CD8-positive, alpha-beta memory T cell (primary cell): ENCODE data around the gene ZDHHC14. TPM values are rescaled to one million over a fixed set of nuclear protein-coding genes. Genes with fewer than 3 reads are reported as not detected.
"Not testable (repeated sequence)": the region's sequence is repeated elsewhere in the genome, so short reads cannot be mapped to it uniquely, and the experiment has no call there.

Experiments
- CTCF ChIA-PET: fragments of 350-600 bp; sonication (Branson Sonifier 250); formaldehyde crosslinking; loops from one replicate; lab custom pipeline; 2021; ENCODE audit warnings: antibody characterized with exemption; lab: Charles Lee
- POLR2A ChIA-PET: fragments of 350-600 bp; sonication (Branson Sonifier 250); formaldehyde crosslinking; loops from one replicate; lab custom pipeline; 2021; ENCODE audit warnings: antibody characterized with exemption; lab: Charles Lee
- DNase-seq, 5 donors: peaks; one replicate each; pipeline versions ENCODE4 v3.0.0 to v3.0.0-alpha.2; 2020 to 2022; ENCODE audit warnings: mixed read lengths in 1 of 5
- H3K27ac ChIP-seq: one replicate; pipeline ENCODE4 v1.7.0; 2013; ENCODE audit warnings: low read depth, mild to moderate bottlenecking, low read length, moderate library complexity
- H3K27me3 ChIP-seq: 2 replicates; pipeline ENCODE4 v1.7.0; 2013; ENCODE audit warnings: low read length, mild to moderate bottlenecking; ENCODE audit not compliant: insufficient read depth, poor library complexity, severe bottlenecking
- H3K36me3 ChIP-seq: 2 replicates; pipeline ENCODE4 v1.7.0; 2013; ENCODE audit warnings: mild to moderate bottlenecking, low read length, moderate library complexity; ENCODE audit not compliant: insufficient read depth
- H3K4me1 ChIP-seq: 2 replicates; pipeline ENCODE4 v1.7.0; 2013; ENCODE audit warnings: mild to moderate bottlenecking, low read length, moderate library complexity; ENCODE audit not compliant: insufficient read depth
- H3K4me3 ChIP-seq: 2 replicates; pipeline ENCODE4 v1.7.0; 2013; ENCODE audit warnings: mild to moderate bottlenecking, low read length
- H3K9me3 ChIP-seq: 2 replicates; pipeline ENCODE4 v1.7.0; 2013; ENCODE audit warnings: mild to moderate bottlenecking, low read length
- H3K27ac Mint-ChIP-seq, 8 donors: one replicate each; pipeline ENCODE4 v1.8.0; 2020 to 2021; ENCODE audit warnings: mixed read lengths in 8 of 8, mild to moderate bottlenecking in 6 of 8, inconsistent platforms in 3 of 8, moderate library complexity in 3 of 8
- H3K27me3 Mint-ChIP-seq, 2 donors: one replicate each; pipeline ENCODE4 v1.8.0; 2020 to 2021; ENCODE audit warnings: mixed read lengths in 2 of 2, mild to moderate bottlenecking in 1 of 2, moderate library complexity in 1 of 2
- H3K36me3 Mint-ChIP-seq, 3 donors: one replicate each; pipeline ENCODE4 v1.8.0; 2020 to 2021; ENCODE audit warnings: mixed read lengths in 3 of 3, inconsistent platforms in 1 of 3, mild to moderate bottlenecking in 1 of 3
- H3K4me1 Mint-ChIP-seq, 3 donors: one replicate each; pipeline ENCODE4 v1.8.0; 2020 to 2021; ENCODE audit warnings: mixed read lengths in 3 of 3, inconsistent platforms in 1 of 3, mild to moderate bottlenecking in 1 of 3
- H3K4me3 Mint-ChIP-seq, 7 donors: one replicate each; pipeline ENCODE4 v1.8.0; 2020 to 2021; ENCODE audit warnings: mixed read lengths in 7 of 7, mild to moderate bottlenecking in 6 of 7, moderate library complexity in 4 of 7, inconsistent platforms in 2 of 7
- H3K9me3 Mint-ChIP-seq, 5 donors: one replicate each; pipeline ENCODE4 v1.8.0; 2020 to 2022; ENCODE audit warnings: mixed read lengths in 5 of 5, mild to moderate bottlenecking in 3 of 5, moderate library complexity in 2 of 5, inconsistent platforms in 1 of 5
- polyA plus RNA-seq: library from polyadenylated mRNA; unstranded; fragments of 300-500 nt; fragmentation: Illumina TruSeq; gene quantifications from one replicate; pipeline ENCODE4 v1.2.3, GENCODE V29; 2021
- total RNA-seq, 2 experiments: library from RNA; stranded (reverse); gene quantifications; one replicate each; pipeline ENCODE4 v1.2.3, GENCODE V29; 2021

Gene ZDHHC14
- total and polyA plus RNA-seq, 3 experiments from 2014 or later, result 4.2 to 8.1 (median 6.3) TPM

DNA sequence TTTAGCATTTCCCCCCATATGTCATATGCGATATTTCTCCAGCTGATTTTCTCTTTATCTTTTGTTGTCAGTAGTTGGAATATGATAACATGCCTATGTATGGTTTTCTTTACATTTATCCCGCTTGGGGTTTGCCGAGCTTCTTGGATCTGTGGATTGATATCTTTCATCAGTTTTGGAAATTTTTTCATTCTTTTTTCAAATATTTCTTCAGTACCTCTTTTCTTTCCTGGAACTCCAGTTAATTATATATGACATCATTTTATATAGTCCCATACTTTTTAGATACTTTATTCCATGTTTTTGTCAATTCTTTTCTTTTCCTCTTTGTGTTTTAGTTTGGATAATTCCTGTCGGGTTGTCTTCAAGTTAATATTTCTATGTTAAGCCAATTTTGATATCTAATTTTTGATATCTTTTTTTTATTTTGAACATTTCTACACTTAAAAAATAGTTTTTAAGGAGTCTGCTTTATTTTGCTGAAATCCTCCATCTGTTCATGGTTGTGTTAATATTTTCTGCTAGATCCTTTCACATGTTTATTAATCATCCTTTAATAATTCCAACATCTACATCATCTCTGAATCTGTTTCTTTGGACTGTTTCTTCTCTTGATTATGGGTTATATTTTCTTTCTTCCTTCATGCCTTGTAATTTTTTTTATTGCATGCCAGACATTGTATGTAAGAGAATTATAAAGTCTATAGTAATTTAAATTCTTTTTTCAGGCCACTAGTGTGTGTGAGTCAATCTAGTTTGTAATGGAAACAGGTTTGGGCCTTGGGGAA lies 9.5 kb downstream of the ZDHHC14 start:
- Mint-ChIP-seq H3K9me3 (peaks cover 4 to 12% (median 10%) of the 10 kb centered on the region in 5 donors), H3K36me3 (peaks cover 0 to 16% (median 1%) of the 10 kb centered on the region in 3 donors), H3K27me3 (peaks cover 0 to 2% of the 10 kb centered on the region in 2 donors), H3K27ac (no peak overlapping the region), H3K4me3 (no peak overlapping the region), H3K4me1 (peaks cover 3 to 11% (median 4%) of the 10 kb centered on the region in 3 donors)
- Histone ChIP-seq H3K9me3 (peaks cover 5% of the 10 kb centered on the region), H3K4me3 (no peak overlapping the region), H3K27ac (no peak overlapping the region), H3K27me3 (no peaks in the 10 kb centered on the region), H3K4me1 (no peaks in the 10 kb centered on the region), H3K36me3 (no peaks in the 10 kb centered on the region)
- ChIA-PET POLR2A (interaction anchor here (0.6 kb wide), 1 partner anchor 14 kb away, joined by 3 read pairs; no protein-coding TSS in a partner anchor), CTCF (no interaction called here)
- DNase-seq, result no peak

DNA sequence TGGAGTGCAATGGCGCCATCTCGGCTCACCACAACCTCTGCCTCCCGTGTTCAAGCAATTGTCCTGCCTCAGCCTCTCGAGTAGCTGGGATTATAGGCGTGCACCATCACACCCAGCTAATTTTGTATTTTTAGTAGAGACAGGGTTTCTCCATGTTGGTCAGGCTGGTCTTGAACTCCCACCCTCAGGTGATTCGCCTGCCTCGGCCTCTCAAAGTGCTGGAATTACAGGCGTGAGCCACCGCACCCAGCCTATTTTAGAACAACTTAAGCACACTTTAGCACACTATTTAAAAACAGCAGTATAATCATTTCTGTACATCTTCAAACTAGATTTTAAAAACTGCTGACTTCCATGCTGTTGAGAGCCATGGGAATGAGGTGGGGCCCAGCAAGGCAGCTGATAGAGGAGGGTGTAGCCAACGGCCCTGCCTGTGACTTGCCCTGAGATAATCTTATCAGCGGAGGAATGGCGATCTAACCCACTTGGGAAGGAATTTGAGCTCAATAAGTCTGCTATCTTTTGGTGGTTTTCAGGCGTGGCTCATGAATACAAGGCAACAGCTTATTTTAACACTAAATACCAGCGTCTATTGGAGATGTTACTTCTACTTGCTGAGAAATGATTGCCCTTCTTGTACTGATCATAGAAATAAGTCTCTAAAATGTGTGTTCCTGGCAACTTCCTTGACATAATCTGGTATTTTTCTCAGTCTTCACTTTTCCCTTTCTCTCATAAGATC lies 12.1 kb downstream of the ZDHHC14 start:
- ChIA-PET POLR2A (no interaction called here), CTCF (interaction anchor here (0.9 kb wide), 1 partner anchor 274 kb away, joined by 3 read pairs; no protein-coding TSS in a partner anchor)
- Mint-ChIP-seq H3K36me3 (peaks cover 0 to 16% (median 1%) of the 10 kb centered on the region in 3 donors), H3K9me3 (peaks cover 4 to 12% (median 10%) of the 10 kb centered on the region in 5 donors), H3K27ac (no peak overlapping the region), H3K4me1 (peaks cover 0 to 7% (median 2%) of the 10 kb centered on the region in 3 donors), H3K4me3 (no peak overlapping the region), H3K27me3 (peaks cover 0 to 2% of the 10 kb centered on the region in 2 donors)
- Histone ChIP-seq H3K4me3 (no peak overlapping the region), H3K27ac (no peak overlapping the region), H3K9me3 (peaks cover 5% of the 10 kb centered on the region), H3K27me3 (no peaks in the 10 kb centered on the region), H3K4me1 (no peaks in the 10 kb centered on the region), H3K36me3 (no peaks in the 10 kb centered on the region)
- DNase-seq, result no peak

DNA sequence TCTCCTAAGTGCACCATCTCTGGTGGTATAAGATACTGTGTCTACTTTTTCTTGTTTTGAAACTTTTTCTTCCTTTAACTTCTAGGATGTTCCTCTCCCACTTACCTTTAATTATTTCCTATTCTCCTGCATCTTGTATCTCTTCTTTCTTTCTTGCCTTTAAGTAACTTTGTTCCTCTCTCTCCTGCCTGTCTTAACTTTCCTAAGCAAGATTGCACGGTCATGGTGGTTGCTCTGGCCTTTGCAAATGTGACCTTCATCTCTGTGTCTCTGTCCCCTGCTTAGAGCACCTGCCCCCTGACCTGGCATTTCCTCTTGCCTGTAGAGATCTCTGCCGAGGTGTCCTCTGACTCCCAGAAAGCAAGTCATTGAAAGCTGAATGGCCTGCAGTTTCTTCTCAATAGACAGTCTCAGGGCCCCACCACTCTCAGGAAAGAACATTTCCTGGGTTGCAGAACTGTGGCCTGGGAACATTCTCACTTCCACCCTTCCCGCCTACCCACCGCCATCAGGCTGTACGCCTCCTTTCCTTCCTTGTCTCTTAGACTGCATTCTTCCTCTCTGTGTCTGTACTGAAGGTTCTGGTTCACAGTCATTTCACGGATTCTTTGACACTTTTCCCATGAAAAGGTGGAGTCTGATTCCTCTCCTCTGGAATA lies 12.8 kb downstream of the ZDHHC14 start:
- POLR2A ChIA-PET, result no interaction called here
- Mint-ChIP-seq H3K27me3 (peaks cover 0 to 2% of the 10 kb centered on the region in 2 donors), H3K9me3 (peaks cover 4 to 12% (median 10%) of the 10 kb centered on the region in 5 donors), H3K36me3 (peaks cover 0 to 16% (median 1%) of the 10 kb centered on the region in 3 donors), H3K4me3 (no peak overlapping the region), H3K27ac (peak overlapping the region in 1 of 8 donors; percentile 2), H3K4me1 (peaks cover 0 to 7% (median 2%) of the 10 kb centered on the region in 3 donors)
- peak overlapping the region; percentile 21 for H3K27ac ChIP-seq
- no peaks in the 10 kb centered on the region for H3K4me1 ChIP-seq
- H3K27me3 ChIP-seq, result no peaks in the 10 kb centered on the region
- H3K4me3 ChIP-seq, result no peak overlapping the region
- H3K9me3 ChIP-seq, result peaks cover 5% of the 10 kb centered on the region
- H3K36me3 ChIP-seq, result no peaks in the 10 kb centered on the region
- CTCF ChIA-PET, result no interaction called here
- no peak for DNase-seq

DNA sequence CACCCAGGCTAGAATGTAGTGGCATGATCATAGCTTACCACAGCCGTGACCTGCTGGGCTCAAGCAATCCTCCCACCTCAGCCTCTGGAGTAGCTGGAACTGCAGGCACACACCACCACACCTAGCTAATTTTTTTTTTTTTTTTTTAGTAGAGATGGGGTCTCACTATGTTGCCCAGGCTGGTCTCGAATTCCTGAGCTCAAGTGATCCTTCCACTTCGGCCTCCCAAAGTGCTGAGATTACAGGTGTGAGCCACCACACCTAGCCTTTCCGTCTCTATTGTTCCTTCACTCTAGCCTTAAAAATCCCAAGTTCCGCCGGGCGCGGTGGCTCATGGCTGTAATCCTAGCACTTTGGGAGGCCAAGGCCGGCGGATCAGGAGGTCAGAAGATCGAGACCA lies 14.2 kb downstream of the ZDHHC14 start:
- H3K27me3 ChIP-seq, H3K36me3 ChIP-seq, H3K27ac Mint-ChIP-seq, CTCF ChIA-PET, H3K27me3 Mint-ChIP-seq, H3K9me3 ChIP-seq, H3K4me3 Mint-ChIP-seq, POLR2A ChIA-PET, DNase-seq, H3K27ac ChIP-seq, H3K4me1 Mint-ChIP-seq, H3K4me1 ChIP-seq, H3K4me3 ChIP-seq: not testable (repeated sequence)
- peaks cover 4 to 12% (median 10%) of the 10 kb centered on the region in 5 donors for H3K9me3 Mint-ChIP-seq
- H3K36me3 Mint-ChIP-seq, result peaks cover 0 to 13% (median 1%) of the 10 kb centered on the region in 3 donors

DNA sequence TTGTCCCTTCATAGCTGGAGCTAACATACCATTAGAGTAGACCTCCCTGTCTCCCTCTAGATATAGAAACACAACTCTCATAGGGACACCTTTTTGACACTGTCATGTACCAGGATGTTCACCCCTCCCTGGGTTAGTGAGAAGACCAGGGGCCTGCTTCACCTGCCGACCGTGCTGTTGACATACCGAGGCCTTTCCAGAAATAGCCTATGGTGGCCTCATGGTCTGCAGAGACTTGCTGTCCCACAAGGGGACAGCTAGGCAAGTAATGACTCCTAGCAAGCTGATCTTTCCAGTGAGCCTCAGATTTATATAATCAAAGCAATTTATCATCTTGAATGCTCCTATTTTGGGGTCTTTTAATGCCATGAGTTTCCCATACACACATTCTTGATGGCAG lies 15.0 kb downstream of the ZDHHC14 start:
- Histone ChIP-seq H3K9me3 (no peaks in the 10 kb centered on the region), H3K4me1 (no peaks in the 10 kb centered on the region), H3K27me3 (no peaks in the 10 kb centered on the region), H3K36me3 (no peaks in the 10 kb centered on the region), H3K27ac (no peak overlapping the region), H3K4me3 (no peak overlapping the region)
- Mint-ChIP-seq H3K36me3 (peaks cover 0 to 10% (median 1%) of the 10 kb centered on the region in 3 donors), H3K4me1 (peaks cover 0 to 7% (median 2%) of the 10 kb centered on the region in 3 donors), H3K4me3 (no peak overlapping the region), H3K27me3 (no peaks in the 10 kb centered on the region), H3K9me3 (peaks cover 0 to 8% (median 5%) of the 10 kb centered on the region in 5 donors), H3K27ac (no peak overlapping the region)
- POLR2A ChIA-PET, result no interaction called here
- CTCF ChIA-PET, result no interaction called here
- no peak for DNase-seq

DNA sequence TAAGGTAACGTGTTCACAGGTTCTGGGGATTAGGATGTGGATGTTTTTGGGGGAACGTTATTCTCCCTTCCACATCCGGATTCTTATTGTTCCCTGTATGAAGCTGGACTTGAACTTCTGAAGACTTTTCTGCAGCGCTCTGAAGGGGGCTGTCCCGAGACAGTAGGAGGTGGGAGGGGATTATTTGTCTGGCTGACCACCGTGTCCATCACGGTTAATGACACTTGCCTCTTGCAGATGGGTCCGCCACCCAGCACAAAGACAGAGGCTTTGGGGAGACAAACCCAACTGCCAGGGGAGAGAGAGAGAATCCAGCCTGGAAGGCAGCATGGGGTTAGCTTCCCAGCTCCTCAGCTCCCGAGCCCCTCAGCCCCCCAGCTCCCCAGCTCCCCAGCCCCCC lies 16.7 kb downstream of the ZDHHC14 start:
- no peaks in the 10 kb centered on the region for H3K9me3 ChIP-seq
- POLR2A ChIA-PET, result no interaction called here
- Mint-ChIP-seq H3K27me3 (no peaks in the 10 kb centered on the region), H3K9me3 (no peaks in the 10 kb centered on the region), H3K4me3 (no peak overlapping the region), H3K36me3 (peaks cover 0 to 4% (median 0%) of the 10 kb centered on the region in 3 donors), H3K27ac (peak overlapping the region in 1 of 8 donors; percentile 91), H3K4me1 (peaks cover 0 to 7% (median 2%) of the 10 kb centered on the region in 3 donors)
- H3K4me1 ChIP-seq, result no peaks in the 10 kb centered on the region
- no peak overlapping the region for H3K27ac ChIP-seq
- H3K4me3 ChIP-seq, result no peak overlapping the region
- CTCF ChIA-PET, result no interaction called here
- DNase-seq, result no peak
- H3K27me3 ChIP-seq, result no peaks in the 10 kb centered on the region
- no peaks in the 10 kb centered on the region for H3K36me3 ChIP-seq

DNA sequence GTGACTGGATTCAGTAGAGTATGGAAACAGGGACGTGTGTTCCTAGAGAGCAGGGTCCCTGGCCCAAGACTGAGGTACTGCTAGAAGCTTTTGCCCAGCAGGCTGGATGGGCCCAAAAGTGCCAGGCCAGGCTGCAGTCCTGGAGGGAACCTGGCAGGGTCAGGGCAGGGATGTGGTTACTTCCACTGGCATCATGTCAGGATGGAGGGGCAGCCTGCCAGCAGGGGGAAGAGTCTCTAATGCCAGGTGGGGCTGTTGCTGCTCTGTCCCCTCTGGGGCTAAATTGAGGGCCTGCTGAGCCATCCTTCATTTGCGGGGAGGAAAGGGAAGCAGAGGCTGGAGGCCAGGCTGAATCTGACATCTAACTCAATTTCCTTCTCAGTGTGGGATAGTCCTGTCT lies 17.2 kb downstream of the ZDHHC14 start:
- ChIA-PET POLR2A (no interaction called here), CTCF (no interaction called here)
- Mint-ChIP-seq H3K27me3 (no peaks in the 10 kb centered on the region), H3K27ac (no peak overlapping the region), H3K36me3 (peaks cover 0 to 4% (median 0%) of the 10 kb centered on the region in 3 donors), H3K4me3 (no peak overlapping the region), H3K4me1 (peaks cover 0 to 7% (median 2%) of the 10 kb centered on the region in 3 donors), H3K9me3 (no peaks in the 10 kb centered on the region)
- Histone ChIP-seq H3K27ac (no peak overlapping the region), H3K4me1 (no peaks in the 10 kb centered on the region), H3K4me3 (no peak overlapping the region), H3K9me3 (no peaks in the 10 kb centered on the region), H3K27me3 (no peaks in the 10 kb centered on the region), H3K36me3 (no peaks in the 10 kb centered on the region)
- DNase-seq, result no peak
